Activated CD8-positive, alpha-beta memory T cell treated with anti-CD3 and anti-CD28 coated beads, Interleukin-2, amount 50 U/mL, for 48 hours (primary cell): ENCODE results near the gene EPG5.

Source experiments
- DNase-seq: peaks from one replicate; pipeline ENCODE4 v3.0.0-alpha.2; 2020

EPG5 gene

DNA sequence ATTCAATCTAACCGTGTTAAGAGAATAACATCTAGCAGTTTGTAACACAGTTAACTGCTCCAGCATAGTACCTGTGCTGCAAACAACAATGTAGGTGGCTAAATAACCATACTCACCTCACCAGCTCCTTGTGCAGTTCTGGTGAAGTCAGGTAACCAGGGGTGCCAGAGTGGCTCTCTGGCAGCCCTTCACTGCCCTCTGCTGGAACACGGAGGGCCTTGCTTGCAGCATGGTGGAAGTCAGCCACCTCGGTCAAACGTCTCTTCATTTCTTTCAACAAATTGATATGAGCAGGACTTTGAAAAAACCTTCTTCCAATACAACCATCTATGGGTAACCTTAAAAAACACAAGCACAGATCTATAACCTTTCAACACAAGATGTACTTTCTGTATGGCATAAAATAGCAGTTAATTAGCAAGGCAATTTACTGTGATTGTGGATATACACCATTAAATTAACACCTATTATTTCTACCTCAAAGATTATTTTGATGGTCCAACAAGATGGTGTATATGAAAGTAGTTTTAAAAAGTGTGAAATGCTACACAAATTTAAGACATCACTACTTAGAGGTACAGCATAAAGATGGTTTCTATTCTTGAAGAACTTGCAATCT, 56.6 kb downstream of the EPG5 start:
- DNase-seq = peak; percentile 76

DNA sequence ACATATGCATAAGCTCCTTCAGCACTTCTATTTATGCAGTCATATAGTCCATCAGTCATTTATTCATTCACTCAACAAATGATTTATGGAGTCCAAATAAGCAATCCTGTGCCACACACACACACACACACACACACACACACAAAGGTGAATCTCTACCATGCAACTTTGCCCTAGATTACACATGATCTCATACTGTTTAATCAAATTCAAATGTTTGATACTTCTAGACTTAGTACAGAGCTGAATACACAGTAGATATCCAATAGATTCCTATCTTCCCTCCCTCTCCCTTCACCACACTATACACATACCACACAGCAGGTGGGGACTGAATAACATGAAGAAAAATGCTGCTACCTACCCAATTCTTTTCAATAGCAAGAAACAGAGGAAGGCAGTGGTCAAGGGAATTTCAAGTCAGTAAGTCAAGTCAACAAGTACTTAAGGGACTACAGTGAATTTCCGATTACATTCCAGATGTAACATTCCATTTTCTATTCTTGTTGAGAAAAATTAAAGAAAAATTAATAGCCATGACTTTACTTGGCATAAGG, 65.4 kb downstream of the EPG5 start:
- no peak for DNase-seq

GRCh38 chr18:45900623-45901022, 66.5 kb downstream of the EPG5 start:
- DNase-seq = no peak

DNA sequence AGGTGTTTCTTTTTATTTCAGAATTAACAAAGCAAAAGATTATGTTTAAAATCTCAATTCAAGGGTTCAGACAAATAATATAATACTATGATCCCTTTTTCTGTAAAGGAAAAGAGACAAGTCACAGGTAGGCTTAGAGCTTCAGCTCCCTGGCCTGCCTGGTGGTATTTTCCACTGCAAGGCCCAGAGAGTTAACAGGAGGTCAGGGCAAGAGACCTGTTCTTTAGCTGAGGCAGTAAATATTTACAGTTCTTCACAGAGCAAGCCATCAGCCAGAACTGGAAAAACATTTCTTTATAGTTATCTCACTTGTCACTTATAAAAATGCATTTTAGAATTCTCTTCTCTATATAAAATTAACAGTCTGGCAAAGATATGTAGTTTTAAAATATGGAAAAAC, 70.1 kb downstream of the EPG5 start:
- DNase-seq = no peak

DNA sequence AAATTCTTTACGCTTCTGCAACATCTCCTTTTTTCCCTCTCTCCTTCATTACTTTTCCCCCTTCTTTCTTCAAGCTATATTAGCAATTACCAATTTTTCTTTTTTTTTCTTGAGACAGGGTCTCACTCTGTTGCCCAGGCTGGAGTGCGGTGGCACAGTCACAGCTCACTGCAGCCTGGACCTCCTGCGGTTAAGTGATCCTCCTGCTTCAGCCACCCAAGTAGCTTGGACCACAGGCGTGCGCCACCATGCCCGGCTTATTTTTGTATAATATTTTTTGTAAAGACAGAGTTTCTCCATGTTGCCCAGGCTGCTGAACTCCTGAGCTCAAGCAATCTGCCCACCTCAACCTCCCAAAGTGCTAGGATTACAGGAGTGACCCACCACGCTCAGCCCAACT, 70.7 kb downstream of the EPG5 start:
- no peak for DNase-seq

DNA sequence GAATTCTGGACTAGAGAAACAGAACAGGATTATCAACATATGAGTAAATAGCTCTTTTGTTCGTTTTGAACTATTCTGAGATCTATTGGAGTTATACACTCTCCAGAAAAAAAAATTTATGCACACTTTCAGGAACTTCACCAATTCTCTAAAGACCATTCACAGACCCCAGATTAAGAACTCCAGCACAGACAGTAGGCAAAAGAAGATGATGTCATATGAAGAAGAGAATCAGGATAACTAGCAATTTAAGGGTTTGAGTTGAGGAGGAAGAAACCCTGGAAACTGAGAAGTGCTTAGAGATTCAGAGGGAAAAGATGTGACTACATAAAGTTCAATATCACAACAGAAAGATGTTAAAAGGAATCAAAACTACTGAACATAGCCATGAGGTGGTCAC, 71.8 kb downstream of the EPG5 start:
- DNase-seq = no peak

DNA sequence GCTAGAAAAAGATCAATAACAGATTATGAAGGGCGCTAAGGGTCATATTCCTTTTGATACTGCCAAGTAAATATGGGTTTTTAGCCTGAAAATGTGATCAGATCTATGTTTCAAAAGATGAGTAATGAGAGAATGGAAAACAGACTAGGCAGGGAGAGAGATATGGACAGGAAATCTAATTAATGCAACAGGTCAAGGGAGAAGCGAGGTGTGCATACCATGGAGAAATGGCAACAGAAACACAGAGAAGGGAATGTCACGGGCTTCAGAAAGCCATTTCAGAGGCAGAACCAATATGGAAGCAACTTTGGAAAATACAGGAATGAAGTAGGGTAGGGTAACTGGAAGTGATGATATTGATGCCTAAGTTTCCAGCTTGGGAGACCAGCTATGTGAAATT, 72.3 kb downstream of the EPG5 start:
- DNase-seq = no peak

- no peak for DNase-seq
These were observed 75.3 kb downstream of the EPG5 start for GRCh38 chr18:45891806-45892205.

- DNase-seq = no peak
These were observed 76.5 kb downstream of the EPG5 start for GRCh38 chr18:45890606-45891005.

- DNase-seq = no peak
These were observed 77.6 kb downstream of the EPG5 start for GRCh38 chr18:45889419-45890064.

GRCh38 chr18:45887585-45887984, 79.5 kb downstream of the EPG5 start:
- no peak for DNase-seq

DNA sequence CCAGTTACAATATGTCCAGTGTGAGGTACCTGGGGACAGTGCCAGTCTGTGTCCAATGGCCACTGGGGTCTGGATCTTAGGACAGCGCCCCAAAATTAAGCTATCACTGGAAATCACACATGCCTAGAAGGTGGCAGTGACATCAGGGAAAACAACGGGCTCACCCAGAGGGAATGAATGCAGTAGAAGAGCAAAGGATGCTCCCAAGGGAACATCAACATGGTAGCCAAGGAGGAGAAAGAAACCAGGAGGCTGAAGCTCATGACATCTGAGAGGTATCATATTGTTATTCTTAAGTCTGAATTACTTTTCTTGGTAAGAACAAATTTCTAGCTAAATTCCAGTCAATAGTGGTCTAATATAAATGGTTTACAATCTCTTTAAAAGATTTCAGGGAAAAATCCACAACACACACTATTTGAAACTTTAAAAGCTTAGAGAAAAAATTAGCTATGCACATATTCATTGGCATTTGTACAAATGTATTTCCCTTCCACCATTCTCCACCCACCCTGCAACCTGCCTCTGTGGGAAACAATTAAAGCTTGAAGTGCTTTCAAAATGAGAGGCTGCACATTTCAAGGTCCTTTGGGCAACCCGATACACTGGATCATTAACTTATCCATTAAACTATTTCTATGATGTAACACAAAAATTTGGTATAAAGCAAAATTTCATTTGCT, 86.1 kb downstream of the EPG5 start:
- DNase-seq = no peak

DNA sequence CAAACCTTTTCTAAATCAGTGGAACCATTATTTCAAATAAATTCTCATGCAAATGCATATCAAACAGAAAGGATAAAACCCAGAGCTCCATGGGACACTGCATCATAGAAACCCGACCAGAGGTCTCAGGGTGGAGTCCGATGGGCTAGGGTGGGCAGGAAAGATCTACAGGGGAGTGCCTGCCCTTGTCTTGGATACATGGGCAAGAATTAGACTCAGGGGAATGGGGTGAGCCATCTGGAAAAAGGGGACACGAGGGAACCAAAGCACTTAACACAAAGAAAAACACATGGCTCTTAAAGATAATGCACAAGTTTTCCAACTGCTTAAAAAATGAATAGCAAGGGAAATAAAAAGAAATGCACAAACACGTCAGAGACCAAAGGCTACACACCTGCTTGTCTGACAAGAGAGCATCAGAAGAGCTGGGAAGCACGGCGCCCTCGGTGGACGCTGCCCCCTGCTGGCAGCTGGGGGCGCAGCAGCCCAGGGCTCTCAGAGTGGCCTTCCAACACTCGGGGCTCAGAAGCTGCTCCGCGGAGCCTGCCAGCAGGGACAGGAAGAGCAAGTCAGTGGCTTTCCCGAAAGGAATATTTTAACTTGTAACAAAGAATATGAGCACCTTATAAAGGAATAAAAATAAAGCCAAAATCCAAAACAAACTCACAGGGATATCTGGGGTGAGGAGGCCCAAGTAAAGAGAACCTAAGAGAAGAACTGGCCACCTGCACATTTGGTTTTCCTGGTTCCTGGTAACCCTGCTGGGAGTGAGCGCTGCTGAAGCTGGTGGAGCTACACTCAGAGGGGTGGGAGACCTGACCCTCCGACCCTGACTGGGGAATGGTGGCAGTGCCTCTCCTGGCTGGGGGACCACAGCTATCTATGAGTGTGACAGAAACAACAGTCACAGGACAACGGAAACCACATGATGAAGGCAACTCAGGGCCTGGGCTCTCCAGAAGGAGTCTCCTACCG, 87.2 kb downstream of the EPG5 start:
- peak; percentile 92 for DNase-seq

- DNase-seq = no peak
These were observed 89.7 kb downstream of the EPG5 start for GRCh38 chr18:45877403-45877802.

- no peak for DNase-seq
These were observed 91.0 kb downstream of the EPG5 start for GRCh38 chr18:45876161-45876560.

DNA sequence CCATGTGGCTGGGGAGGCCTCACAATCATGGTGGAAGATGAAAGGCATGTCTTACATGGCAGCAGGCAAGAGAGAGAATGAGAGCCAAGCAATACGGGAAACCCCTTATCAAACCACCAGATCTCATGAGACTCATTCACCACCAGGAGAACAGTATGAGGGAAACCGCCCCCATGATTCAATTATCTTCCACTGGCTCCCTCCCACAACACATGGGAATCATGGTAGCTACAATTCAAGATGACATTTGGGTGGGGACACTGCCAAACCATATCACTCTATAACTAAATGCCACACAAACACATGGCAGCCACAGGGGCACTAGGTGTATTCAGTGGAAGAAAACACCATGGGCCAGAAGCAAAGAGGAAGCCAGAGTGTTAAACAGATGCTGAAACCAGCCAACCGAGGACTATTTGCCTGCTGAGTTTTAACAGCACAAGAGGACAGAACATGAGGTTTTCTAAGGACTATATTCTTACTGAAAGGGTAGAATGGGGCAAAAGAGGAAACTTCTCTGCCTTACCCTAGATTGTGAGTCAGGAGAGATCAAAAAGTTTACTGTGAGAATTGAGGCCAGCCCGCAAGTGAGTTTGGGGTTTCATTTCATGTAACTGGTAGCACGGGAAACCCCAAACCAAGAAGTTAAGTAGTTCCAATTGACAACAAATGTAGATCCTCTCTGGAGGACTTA, 92.5 kb downstream of the EPG5 start:
- peak; percentile 63 for DNase-seq

DNA sequence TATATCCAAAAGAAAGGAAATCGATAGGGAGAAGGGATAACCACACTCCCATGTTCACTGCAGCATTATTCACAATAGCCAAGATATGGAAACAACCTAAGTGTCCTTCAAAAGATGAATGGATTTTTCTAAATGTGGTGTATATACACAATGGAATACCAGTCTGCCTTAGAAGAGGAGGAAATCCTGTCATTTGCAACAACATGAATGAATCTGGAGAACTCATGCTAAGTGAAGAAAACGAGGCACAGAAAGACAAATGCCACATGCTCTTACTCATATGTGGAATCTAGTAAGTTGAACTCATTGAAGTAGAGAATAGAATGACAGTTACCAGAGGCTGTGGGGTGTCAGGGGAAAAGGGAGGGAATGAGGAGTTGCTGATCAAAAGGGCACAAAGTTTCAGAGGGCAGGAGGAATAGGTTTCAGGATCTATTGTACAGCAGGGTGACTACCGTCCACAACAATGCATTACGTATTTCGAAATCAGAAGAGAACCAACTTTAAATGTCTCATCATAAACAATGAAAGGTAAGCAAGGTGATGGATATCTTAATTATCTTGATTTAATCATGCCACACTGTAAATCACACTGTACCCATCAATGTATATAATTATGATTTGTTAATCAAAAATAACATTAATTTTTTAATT, 95.6 kb downstream of the EPG5 start:
- no peak for DNase-seq

GRCh38 chr18:45870419-45870818, 96.7 kb downstream of the EPG5 start:
- no peak for DNase-seq

DNA sequence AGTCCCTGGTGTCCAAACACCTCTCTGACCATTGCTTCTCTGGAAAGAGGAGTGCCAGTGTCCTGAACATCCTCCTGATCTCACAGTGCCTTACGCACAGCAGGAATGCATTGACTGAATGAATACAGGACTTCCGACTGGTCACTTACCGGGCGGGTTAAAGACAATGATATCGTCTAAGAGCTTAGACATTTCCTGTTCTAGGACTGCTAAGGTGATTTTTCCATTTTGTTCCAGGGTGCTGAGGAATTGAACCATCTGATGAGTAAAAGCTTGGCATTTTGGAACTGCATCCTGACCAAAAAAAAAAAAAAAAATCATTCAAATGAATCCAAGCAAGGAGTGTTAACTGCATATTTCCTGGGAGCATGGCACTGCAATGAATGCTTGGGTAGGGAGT, 101.7 kb downstream of the EPG5 start:
- DNase-seq = no peak

GRCh38 chr18:45864081-45864480, 103.0 kb downstream of the EPG5 start:
- no peak for DNase-seq

- no peak for DNase-seq
These were observed 103.7 kb downstream of the EPG5 start for GRCh38 chr18:45863469-45863868.

DNA sequence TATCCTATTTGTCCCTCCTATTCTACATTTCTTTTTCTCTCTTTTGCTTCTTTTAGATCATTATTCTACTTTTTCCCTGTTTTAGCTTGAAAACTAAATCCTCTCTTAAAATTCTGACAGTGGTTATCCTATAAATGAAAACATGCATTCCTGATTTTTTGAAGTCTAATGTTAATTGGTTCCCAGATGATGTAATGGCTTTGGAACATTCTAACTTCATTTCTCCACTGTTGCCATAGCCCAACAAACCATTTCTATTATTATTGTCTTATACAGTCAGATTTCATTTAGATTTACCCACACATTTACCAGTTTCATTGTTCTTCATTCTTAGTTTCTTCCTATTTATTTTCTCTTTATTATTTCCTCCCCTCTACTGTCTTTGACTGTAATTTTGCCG, 105.2 kb downstream of the EPG5 start:
- no peak for DNase-seq
